ENCODE data around the gene ST3GAL3. TPM values are rescaled to one million over a fixed set of nuclear protein-coding genes. Genes with fewer than 3 reads are reported as not detected.

The ST3GAL3 gene
- total and polyA plus RNA-seq, 2 of the 13 experiments (the other 11 are each of a cell fraction or from before 2014, with no cell fraction given), result 5.1 to 8.1 TPM

- TF ChIP-seq, protein P1, sequence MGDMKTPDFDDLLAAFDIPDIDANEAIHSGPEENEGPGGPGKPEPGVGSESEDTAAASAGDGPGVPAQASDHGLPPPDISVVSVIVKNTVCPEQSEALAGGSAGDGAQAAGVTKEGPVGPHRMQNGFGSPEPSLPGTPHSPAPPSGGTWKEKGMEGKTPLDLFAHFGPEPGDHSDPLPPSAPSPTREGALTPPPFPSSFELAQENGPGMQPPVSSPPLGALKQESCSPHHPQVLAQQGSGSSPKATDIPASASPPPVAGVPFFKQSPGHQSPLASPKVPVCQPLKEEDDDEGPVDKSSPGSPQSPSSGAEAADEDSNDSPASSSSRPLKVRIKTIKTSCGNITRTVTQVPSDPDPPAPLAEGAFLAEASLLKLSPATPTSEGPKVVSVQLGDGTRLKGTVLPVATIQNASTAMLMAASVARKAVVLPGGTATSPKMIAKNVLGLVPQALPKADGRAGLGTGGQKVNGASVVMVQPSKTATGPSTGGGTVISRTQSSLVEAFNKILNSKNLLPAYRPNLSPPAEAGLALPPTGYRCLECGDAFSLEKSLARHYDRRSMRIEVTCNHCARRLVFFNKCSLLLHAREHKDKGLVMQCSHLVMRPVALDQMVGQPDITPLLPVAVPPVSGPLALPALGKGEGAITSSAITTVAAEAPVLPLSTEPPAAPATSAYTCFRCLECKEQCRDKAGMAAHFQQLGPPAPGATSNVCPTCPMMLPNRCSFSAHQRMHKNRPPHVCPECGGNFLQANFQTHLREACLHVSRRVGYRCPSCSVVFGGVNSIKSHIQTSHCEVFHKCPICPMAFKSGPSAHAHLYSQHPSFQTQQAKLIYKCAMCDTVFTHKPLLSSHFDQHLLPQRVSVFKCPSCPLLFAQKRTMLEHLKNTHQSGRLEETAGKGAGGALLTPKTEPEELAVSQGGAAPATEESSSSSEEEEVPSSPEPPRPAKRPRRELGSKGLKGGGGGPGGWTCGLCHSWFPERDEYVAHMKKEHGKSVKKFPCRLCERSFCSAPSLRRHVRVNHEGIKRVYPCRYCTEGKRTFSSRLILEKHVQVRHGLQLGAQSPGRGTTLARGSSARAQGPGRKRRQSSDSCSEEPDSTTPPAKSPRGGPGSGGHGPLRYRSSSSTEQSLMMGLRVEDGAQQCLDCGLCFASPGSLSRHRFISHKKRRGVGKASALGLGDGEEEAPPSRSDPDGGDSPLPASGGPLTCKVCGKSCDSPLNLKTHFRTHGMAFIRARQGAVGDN (CRISPR knock-in tag; IDR thresholded peaks at IDR 0.05), result no peak
- TF ChIP-seq GATAD2A (CRISPR knock-in tag; IDR thresholded peaks at IDR 0.05), result no peak
- TF ChIP-seq ARID2 (CRISPR knock-in tag; IDR thresholded peaks at IDR 0.05; ENCODE audit: borderline replicate concordance), result no peak
- no peak for TF ChIP-seq CBX2 (IDR thresholded peaks at IDR 0.05; ENCODE audit: low read depth, low read length)
- no peak for TF ChIP-seq CBX2 (CRISPR knock-in tag; IDR thresholded peaks at IDR 0.05; ENCODE audit: low read depth)
- TF ChIP-seq ZNF883 (CRISPR knock-in tag; IDR thresholded peaks at IDR 0.05; ENCODE audit: not compliant biosample characterization), result no peak
These were observed 161.4 kb downstream of the ST3GAL3 start (continued) for GRCh38 chr1:43868741-43869067.

DNA sequence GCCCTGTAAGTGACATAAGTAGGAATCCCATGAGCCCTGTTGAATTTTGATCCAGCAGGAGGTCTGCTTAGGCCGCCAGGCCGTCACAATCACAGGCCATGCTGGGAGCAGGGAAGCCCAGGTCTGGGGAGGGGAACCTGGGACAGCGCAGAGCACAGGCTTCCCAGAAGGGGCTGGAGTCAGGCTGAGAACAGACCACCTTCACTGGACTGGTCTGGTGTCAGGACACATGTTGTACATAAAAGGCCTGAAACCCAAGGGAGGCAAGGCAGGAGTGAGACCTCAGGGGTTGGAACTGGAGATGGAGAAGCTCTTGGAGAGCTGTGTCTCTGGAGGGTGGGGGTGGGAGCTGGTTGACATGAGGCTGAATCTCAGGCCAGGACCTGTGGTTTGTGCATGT, 163.0 kb downstream of the ST3GAL3 start:
- intact Hi-C loops (cut with micrococcal nuclease; ENCODE audit: unreplicated experiment) (no loop called here), in situ Hi-C loops (cut with HindIII; ENCODE audit: extremely low pct_ligation_motif_present, low pct_unique_long_range_greater_than_20kb) (no loop called here)
- Histone ChIP-seq H2AFZ (ENCODE audit: low read length) (no peak overlapping the region), H3K4me1 (ENCODE audit: insufficient read depth, low read length) (no peaks in the 10 kb centered on the region; the same call in 1 of the 2 replicates), H3K27ac (ENCODE audit: extremely low read length, insufficient read depth, low read length) (no peak overlapping the region), H3K79me2 (ENCODE audit: insufficient read depth, low read length) (no peaks in the 10 kb centered on the region), H3K4me3 (replicated peaks in 1 of 3; ENCODE audit: insufficient read depth in 1 of 3, low read depth in 2 of 3, low read length in 3 of 3) (no peak overlapping the region), H3K36me3 (replicated peaks in 1 of 2; ENCODE audit: control insufficient read depth in 1 of 2, insufficient read depth in 2 of 2, low read length in 2 of 2) (no peaks in the 10 kb centered on the region), H3K27me3 (ENCODE audit: control insufficient read depth in 1 of 2, insufficient read depth in 2 of 2, low read length in 2 of 2) (no peaks in the 10 kb centered on the region), H3K4me2 (ENCODE audit: low read depth, low read length) (no peak overlapping the region), H3K9ac (ENCODE audit: insufficient read depth, low read depth, low read length) (no peak overlapping the region), H4K20me1 (ENCODE audit: insufficient read depth, low read length) (no peaks in the 10 kb centered on the region), H3K9me3 (ENCODE audit: low read length) (no peaks in the 10 kb centered on the region)
- 100% methylated on average over 1 of the region's 3 CpGs for WGBS (ENCODE audit: low lambda C conversion rate)
- CTCF ChIA-PET (ENCODE audit: low intra/inter-chr PET ratio, low total read pairs), result no interaction called here
- BruUV-seq (replicated peaks), result no TSS peak
- POLR2A ChIA-PET, result no interaction called here
- TF ChIP-seq POLR2AphosphoS5 (IDR thresholded peaks at IDR 0.05; ENCODE audit: low read depth, low read length) (no peak), NKX3-1 (CRISPR knock-in tag; IDR thresholded peaks at IDR 0.05) (no peak), HINFP (CRISPR knock-in tag; IDR thresholded peaks at IDR 0.05; ENCODE audit: low read depth) (no peak), TCF12 (IDR thresholded peaks at IDR 0.05) (no peak), TCF12 (CRISPR knock-in tag; IDR thresholded peaks at IDR 0.05) (no peak), THAP8 (CRISPR knock-in tag; IDR thresholded peaks at IDR 0.05; ENCODE audit: borderline replicate concordance) (no peak), NFYB (CRISPR knock-in tag; IDR thresholded peaks at IDR 0.05) (no peak), ZMYM3 (CRISPR knock-in tag; IDR thresholded peaks at IDR 0.05) (no peak)
- TF ChIP-seq, protein P2, sequence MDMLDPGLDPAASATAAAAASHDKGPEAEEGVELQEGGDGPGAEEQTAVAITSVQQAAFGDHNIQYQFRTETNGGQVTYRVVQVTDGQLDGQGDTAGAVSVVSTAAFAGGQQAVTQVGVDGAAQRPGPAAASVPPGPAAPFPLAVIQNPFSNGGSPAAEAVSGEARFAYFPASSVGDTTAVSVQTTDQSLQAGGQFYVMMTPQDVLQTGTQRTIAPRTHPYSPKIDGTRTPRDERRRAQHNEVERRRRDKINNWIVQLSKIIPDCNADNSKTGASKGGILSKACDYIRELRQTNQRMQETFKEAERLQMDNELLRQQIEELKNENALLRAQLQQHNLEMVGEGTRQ (IDR thresholded peaks at IDR 0.05; ENCODE audit: low read depth, low read length), result no peak
- TF ChIP-seq, protein P2 (CRISPR knock-in tag; IDR thresholded peaks at IDR 0.05; ENCODE audit: borderline replicate concordance), result no peak
- FAIRE-seq (no peak), ATAC-seq (no peak), DNase-seq (ENCODE audit: low spot score) (no peak)

Data from HepG2 (cell line).